Astrocyte of the cerebellum (primary cell): ENCODE data around the gene ANXA1.

ENCODE experiments used
- DNase-seq: peaks from one replicate; pipeline ENCODE4 v3.0.0-alpha.2; 2011; ENCODE audit warnings: low read depth
- H3K4me3 ChIP-seq: 2 replicates; pipeline ENCODE4 v1.5.1; 2011; ENCODE audit warnings: mild to moderate bottlenecking, low read depth, low read length, moderate library complexity
- CTCF ChIP-seq: IDR thresholded peaks from 2 replicates; pipeline ENCODE4 v1.5.1; 2012; ENCODE audit warnings: low read length, low read depth, moderate library complexity, mild to moderate bottlenecking; ENCODE audit errors: missing control alignments
- in situ Hi-C: cut with HindIII; loops from 2 replicates; pipeline ENCODE4 v1.10.0; 2017; ENCODE audit warnings: low sequenced_read_pairs

The ANXA1 gene

GRCh38 chr9:73116031-73116430 is 35.6 kb upstream of the ANXA1 start:
- peak; percentile 58 for DNase-seq
- in situ Hi-C loops = no loop called here
- no peak overlapping the region for H3K4me3 ChIP-seq
- TF ChIP-seq CTCF = no peak

DNA sequence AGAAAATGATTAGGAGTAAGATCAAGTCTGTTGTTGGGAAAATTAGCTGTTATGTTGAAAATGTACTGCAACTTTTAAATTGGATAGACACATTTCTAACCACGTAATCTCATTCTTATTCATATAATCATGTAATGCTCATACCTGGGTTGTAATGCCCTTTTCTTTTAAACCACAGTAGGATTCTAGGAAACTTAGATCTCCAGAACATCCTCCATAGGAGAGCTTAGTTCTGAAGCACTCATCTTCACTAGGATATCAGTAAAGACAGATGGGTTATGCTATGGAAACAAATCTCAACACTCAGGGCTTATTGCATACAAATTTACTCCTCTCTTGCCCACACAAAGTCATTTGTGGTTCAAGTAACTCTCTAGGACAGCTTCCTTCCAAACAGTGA is 34.8 kb upstream of the ANXA1 start:
- in situ Hi-C loops = no loop called here
- no peak for TF ChIP-seq CTCF
- no peak for DNase-seq

GRCh38 chr9:73118286-73118685 is 33.4 kb upstream of the ANXA1 start:
- no peak for TF ChIP-seq CTCF
- H3K4me3 ChIP-seq = no peak overlapping the region
- DNase-seq = no peak
- in situ Hi-C loops = no loop called here

More for the DNA sequence above, 34.8 kb upstream of the ANXA1 start:
- no peak overlapping the region for H3K4me3 ChIP-seq

DNA sequence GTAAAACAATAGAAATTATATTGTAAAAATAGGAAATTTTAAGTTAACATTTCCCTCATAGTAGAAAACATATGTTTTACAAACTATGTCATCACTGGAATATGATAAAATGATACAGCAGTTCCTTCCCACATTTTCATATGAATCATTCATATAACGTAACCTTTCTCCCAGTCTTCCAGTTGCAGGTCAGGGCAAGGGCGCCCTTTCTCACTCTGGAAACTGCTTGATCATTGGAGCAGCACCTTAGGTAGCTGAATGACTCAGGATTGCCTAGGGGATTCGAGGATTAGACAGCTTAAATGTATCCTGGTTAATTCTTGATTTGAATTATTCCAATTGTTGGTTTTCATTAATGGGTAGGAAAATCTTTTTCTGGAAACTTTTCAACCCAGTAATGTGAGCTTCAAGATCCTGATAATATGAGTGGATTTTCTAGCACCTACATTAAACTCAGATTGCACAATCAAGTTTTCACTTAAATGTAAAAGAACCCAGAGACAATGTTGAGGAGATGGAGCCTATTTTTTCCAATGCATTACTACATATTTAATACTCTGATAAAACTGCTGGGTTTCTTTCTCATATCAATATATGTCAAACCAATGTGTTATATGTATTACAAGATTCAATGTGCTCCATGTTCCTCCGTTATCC is 32.6 kb upstream of the ANXA1 start:
- no peak for TF ChIP-seq CTCF

GRCh38 chr9:73121375-73121935 is 30.2 kb upstream of the ANXA1 start:
- H3K4me3 ChIP-seq = no peak overlapping the region
- TF ChIP-seq CTCF = no peak
- DNase-seq = no peak
- in situ Hi-C loops = no loop called here

More for the DNA sequence above, 32.6 kb upstream of the ANXA1 start:
- H3K4me3 ChIP-seq = no peak overlapping the region
- DNase-seq = no peak
- in situ Hi-C loops = no loop called here

DNA sequence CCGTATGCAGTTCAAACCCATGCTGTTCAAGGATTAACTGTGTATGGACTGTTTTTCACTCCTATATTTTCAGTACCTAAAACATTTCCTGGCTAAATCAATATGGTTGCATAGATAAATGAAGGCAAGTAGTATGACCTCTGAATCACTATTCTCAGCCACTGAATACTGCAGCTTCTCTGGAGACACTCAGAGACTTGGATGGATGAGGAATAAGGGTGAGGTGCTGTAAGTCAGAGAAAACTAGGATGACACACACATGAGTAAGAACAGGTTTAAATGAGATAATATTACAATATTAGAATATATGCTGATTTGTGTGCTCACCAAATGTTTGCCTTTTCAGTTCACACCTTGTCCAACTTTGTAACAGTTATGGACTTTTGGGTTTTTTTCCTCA is 26.0 kb upstream of the ANXA1 start:
- in situ Hi-C loops = no loop called here

More for the DNA sequence above, 26.0 kb upstream of the ANXA1 start:
- no peak for DNase-seq
- H3K4me3 ChIP-seq = no peak overlapping the region
- no peak for TF ChIP-seq CTCF
